Activated CD8-positive, alpha-beta memory T cell treated with anti-CD3 and anti-CD28 coated beads for 36 hours (primary cell): ENCODE measurements around the gene SIM2. TPM values are rescaled to one million over a fixed set of nuclear protein-coding genes. Genes with fewer than 3 reads are reported as not detected.

ENCODE experiments used
- CTCF ChIA-PET: fragments of 350-600 bp; sonication (Branson Sonifier 250); formaldehyde crosslinking; loops from one replicate; lab custom pipeline; 2021; ENCODE audit warnings: antibody characterized with exemption; lab: Charles Lee
- POLR2A ChIA-PET: fragments of 350-600 bp; sonication (Branson Sonifier 250); formaldehyde crosslinking; loops from one replicate; lab custom pipeline; 2021; ENCODE audit warnings: antibody characterized with exemption; lab: Charles Lee
- total RNA-seq, 2 experiments: library from RNA; stranded (reverse); gene quantifications; one replicate each; pipeline ENCODE4 v1.2.3, GENCODE V29; 2021

The SIM2 gene
- total RNA-seq, 2 experiments from 2014 or later = not detected

DNA sequence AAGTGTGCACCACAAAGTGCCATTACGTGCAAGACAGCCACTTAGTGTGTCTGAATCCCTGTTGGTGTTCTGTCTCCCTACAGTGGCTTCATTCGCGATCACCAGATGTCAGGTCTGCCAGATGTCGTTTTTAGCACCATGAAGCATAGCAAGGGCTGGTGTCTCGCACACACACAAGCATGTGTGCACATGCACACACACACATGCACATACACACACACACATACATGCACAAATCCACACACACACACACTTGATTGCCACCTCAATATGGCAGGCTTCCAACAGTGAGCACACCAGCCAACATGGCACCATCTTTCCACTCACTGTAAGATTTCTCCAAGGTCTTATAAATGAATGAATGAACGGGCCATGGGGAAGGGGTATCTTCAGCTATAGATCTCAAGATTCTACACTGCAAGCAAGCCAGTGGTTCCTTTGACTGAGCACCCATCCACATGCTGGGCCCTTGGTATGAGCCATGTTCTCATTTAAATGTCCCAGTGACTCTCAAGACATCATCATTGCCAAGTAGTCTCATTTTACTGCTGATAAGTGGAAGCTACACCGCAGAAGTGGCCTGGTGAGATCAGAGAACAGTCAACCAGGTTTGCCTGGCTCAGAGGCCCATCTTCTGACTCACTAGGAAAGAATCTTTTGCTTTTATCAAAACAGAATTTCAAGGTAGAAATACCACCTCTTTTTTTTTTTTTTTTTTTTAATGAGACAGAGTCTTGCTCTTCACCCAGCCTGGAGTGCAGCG, 84.9 kb downstream of the SIM2 start:
- POLR2A ChIA-PET = interaction anchor here (0.7 kb wide), 1 partner anchor 245 kb away, joined by 6 read pairs; no protein-coding TSS in a partner anchor

DNA sequence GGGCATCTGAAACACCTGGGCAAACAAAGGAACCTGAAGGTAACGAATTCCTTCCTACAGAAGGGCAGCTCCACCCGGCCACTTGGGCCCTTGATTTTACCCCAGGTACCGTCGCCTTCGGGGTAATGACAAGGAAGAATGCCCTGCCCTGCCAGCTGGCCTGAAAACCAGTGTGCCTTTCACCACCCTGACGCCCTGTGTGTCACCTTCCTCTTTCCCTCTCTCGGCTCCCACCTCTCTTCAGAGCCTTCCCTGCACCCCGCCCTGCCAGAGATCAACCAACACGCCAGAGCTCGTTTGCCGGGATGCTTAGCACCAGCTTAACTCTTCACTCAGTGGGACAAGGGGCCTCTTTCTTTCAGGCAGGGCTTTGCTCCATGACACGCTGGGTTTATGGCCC, 86.0 kb downstream of the SIM2 start:
- POLR2A ChIA-PET = no interaction called here
- CTCF ChIA-PET = no interaction called here

More for the DNA sequence above, 84.9 kb downstream of the SIM2 start:
- CTCF ChIA-PET = no interaction called here

DNA sequence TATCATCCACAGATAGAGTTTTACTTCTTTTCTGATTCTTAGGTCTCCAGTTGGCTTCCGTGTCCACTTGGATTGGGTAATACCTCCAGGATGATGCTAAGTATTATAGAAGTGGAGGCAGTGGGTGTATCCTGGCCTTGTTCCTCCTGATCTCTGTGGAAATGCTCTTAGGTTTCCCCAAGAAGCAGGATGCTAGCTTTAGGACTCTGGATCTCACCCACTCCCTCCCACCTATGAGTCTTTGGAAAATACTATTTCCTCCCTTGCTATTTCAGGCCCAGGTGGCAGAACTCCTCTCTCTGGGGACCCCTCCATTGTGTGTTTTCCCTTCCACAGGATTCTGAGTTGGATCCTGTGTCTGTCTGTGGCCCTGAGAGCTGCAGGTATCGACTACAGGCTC, 86.7 kb downstream of the SIM2 start:
- POLR2A ChIA-PET = no interaction called here
- CTCF ChIA-PET = no interaction called here

DNA sequence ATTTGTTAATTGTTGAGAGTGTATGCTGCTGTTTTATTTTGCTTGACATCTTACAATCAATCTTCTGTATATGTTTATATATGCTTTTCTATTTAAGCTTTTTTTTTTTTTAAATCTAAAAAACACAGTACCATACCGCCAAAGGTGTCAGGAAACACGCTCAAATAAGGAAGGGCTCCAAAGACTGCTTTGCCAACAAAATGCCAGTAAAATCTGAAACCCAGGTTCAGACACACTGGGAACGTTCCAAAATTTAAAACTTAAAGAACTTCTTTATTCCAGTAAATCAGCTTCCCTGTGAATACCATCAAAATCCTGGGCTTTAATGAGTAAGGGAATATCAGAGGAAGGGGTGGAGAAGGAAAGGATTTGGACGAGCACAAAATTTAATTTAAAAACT, 87.3 kb downstream of the SIM2 start:
- ChIA-PET CTCF (no interaction called here), POLR2A (no interaction called here)

DNA sequence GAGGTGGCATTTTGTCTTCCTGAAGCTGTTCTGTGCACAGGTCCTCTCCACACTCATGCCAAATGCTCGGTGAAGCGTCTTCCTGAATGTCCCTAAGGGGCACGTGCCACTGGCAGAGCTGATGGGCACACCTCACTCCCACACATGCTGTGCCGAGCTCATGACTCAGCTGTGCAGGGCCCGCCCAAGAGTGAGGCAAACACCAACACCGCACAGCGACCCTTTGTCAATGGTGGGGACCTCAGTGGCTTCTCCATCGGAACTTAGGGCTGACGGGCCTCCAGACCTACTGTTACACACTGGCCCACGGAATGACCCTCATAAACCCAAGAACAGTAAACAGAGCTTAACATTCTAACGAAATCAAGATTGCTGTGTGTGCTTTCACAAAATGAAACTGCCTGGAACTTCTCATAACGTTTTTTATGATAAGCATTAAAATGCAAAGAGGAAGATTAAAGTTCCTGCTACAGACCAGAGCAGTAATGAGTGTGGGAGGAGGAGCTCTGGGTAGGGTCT, 89.3 kb downstream of the SIM2 start:
- CTCF ChIA-PET = no interaction called here
- POLR2A ChIA-PET = no interaction called here

DNA sequence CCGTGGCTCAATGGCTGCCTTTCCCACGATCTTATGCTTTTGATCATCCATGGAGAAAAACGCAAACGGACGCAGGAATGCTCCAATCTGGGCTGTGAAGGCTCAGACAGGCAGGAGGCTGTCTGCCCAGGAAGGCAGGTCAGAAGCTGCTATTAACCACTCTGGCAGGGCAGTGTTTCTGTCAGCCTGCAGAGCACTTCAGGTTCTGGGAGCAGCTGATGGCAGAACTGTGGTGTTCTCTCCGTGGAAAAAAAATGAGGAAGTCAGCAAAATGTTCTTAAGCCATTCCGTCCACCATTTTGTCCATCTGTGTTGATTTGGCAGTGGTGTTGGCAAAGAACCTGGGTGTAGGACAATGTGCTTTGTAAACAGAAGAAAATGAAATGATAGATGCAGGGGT, 91.7 kb downstream of the SIM2 start:
- CTCF ChIA-PET = interaction anchor here (0.6 kb wide), 1 partner anchor 372 kb away, joined by 3 read pairs; no protein-coding TSS in a partner anchor
- POLR2A ChIA-PET = no interaction called here

DNA sequence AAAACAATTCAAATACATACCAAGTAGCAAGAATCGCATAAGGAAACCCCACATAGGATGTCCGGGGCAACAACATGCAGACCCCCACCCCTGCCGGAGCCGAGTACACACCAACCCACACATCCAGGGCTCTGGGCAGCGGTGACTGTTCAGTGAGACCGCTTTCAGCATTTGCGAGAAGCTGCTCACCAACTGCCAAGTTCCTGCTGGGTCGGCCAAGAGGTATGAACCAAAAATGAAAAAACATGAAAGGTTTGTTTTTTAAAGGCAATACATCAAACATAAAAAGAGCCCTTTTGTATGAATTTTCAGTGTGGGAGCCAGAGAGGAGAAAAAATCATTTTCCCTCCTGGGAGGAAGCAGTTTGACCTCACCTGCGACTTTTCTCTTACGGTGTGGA, 92.3 kb downstream of the SIM2 start:
- POLR2A ChIA-PET = no interaction called here
- CTCF ChIA-PET = no interaction called here

DNA sequence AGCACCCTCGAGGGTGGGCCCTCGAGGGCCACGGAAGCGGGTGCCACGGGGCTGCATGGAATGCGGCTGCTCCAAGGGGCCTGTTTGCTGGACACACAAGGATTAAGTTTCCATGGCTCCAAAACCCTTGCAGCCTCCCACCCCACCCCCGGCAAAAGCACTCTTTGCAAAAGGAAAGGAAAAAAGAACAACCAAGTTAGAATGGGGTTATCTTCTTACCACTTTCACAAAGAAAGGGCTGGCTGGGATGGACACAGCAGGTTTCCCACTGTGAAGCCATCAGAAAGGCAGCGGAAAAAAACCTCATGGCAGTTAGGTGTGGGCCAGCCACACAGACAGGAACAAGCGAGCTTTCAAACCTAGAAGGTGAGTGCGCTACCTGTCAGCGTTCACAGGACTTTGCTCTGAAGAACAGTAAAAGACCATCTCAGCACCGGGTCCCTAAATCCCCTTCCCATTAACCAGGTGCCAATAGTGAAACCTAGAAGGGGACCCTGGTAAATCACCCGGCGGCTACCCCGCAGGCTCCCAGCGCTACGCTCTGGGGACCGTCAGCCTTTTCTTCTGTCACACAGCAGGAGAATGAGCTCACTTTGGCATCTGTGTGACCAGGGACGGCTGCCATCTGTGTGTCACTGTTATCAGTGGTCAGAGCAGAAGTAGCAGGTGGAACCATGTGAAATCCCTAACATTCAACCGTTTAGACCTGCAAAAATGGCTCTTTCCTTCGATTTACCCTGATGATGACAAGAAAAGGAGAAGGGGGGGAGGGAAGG, 93.0 kb downstream of the SIM2 start:
- CTCF ChIA-PET = no interaction called here

DNA sequence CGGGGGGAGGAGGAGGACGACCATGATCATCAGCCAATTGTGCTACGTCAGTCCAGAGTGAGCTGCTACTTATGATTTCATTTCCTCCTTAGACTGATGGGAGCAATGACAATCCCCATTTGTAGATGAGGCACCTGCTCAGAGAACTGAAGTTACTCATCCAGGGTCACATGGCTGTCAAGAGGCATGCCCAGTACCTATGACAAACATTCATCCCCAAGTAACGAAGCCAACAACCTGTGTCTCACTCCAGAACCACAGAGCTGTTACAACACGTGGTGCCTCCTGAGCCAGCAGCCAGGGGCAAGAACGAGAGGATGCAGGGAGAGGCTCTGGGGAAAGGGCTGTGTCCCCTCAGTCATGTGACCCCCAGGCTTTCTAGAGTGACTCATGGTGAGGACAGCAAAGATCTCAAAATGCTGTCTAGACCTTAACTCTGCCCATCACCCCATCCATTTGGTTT, 93.6 kb downstream of the SIM2 start:
- POLR2A ChIA-PET = no interaction called here

More for the DNA sequence above, 93.0 kb downstream of the SIM2 start:
- POLR2A ChIA-PET = no interaction called here

DNA sequence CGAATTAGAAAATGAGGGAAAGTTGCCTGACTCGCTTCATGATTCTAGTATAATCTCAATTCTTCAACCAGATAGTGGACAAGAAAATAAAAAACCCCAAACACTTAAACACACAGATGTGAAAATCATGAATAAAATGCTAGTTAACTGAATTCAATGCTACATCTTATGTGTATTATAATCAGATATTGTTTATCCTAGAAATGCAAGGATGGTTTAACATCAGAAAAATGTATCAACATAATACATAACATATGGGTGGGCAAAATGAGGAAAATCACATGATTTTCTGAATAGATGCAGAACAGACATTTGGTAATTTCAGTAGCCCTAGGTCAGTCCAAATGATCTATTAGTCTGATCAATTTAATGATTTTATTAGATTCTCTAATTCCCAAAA, 97.2 kb downstream of the SIM2 start:
- CTCF ChIA-PET = no interaction called here

More for the DNA sequence above, 93.6 kb downstream of the SIM2 start:
- CTCF ChIA-PET = no interaction called here

DNA sequence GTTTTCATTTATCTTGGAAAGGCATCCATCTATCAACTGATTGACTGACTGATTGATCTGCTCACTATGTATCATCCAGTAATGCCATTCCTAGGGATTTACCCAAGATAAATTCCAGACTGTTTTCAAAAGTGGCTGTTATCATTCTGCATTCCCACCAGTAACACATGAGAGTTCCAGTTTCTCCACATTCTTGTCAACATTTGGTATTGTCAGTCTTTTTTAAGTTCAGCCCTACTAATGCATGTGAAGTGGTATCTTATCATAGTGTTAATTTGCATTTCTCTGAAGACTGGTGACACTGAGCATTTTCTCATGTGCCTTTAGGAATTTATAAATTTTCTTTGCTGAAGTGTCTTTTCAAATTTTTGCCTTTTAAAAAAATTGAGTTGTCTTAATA, 99.6 kb downstream of the SIM2 start:
- POLR2A ChIA-PET = no interaction called here
- CTCF ChIA-PET = no interaction called here

More for the DNA sequence above, 97.2 kb downstream of the SIM2 start:
- POLR2A ChIA-PET = no interaction called here

Other genes with a start within 250 kb of the SIM2 start
- gene CLDN14, start 219.0 kb upstream of the SIM2 start, total RNA-seq = not detected